Measurements from ENCODE around the gene KLHL6.
"Not testable (repeated sequence)": the region's sequence is repeated elsewhere in the genome, so short reads cannot be mapped to it uniquely, and the experiment has no call there.

KLHL6 gene, protein sequence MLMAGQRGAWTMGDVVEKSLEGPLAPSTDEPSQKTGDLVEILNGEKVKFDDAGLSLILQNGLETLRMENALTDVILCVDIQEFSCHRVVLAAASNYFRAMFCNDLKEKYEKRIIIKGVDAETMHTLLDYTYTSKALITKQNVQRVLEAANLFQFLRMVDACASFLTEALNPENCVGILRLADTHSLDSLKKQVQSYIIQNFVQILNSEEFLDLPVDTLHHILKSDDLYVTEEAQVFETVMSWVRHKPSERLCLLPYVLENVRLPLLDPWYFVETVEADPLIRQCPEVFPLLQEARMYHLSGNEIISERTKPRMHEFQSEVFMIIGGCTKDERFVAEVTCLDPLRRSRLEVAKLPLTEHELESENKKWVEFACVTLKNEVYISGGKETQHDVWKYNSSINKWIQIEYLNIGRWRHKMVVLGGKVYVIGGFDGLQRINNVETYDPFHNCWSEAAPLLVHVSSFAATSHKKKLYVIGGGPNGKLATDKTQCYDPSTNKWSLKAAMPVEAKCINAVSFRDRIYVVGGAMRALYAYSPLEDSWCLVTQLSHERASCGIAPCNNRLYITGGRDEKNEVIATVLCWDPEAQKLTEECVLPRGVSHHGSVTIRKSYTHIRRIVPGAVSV

DNA sequence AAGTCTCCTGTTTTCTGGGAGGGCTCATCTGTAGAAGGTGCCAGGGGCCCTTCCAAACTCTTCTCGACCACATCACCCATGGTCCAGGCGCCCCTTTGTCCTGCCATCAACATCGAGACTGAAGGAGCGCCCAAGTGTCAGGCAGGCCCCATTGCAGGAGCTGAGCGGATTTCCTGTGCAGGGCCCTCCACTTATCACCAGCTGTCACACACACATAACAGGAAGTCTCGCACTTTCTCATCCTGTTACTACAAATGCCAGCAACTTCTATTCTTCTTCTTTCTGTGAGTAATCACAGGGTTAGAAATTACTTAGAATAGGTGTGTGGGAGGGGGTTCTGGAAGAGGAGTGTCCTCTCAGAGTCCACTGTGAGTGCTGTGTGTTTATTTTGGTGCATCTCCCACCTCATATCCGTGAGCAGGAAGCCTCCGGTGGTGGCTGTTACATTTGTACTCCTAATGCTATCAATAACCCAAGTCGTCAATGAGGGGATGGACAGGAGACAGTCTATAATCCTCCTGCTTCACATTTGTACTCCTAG lies at the start of gene KLHL6:
TSS of gene KLHL6 (minus strand) at position 166 of the 541 bp plus-strand sequence. CDS start at position 113, 53 bp downstream.
- DNase-seq, result peak; percentile 85

DNA sequence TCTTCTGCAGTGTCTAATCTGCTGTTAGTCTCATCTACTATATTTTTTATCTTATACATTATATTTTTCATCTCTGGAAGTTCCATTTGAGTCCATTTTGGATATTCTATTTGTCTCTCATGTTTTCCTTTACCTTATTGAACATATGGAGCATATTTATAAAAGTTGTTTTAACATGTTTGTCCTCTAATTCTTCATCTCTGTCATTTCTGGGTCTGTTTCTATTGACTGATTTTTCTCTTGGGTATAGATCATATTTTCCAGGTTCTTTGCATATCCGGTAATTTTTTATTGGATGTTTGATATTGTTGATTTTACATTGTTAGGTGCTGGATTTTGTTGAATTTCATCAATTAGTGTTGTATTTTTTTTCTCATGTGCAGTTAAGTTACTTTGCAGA lies 42.5 kb upstream of the KLHL6 start:
- DNase-seq, result no peak

DNA sequence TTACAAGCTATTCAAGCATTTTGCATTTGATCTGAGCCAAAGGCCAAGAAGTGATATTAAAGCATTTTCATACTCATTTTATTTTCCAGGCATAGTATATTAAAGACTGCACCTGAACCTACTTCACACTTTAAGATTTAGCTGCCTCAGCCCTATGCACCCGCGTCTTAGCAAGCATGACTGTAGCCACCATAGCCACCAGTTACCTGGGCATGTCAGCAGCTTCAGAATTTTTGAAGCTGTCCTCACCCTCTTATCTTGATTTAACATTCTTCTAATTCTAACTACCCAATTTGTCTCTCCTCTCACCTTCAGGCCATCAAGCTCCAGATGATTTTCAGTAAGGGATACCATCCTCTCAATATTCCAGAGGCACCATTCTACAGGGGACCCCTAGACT lies 39.1 kb upstream of the KLHL6 start:
- no peak for DNase-seq

DNA sequence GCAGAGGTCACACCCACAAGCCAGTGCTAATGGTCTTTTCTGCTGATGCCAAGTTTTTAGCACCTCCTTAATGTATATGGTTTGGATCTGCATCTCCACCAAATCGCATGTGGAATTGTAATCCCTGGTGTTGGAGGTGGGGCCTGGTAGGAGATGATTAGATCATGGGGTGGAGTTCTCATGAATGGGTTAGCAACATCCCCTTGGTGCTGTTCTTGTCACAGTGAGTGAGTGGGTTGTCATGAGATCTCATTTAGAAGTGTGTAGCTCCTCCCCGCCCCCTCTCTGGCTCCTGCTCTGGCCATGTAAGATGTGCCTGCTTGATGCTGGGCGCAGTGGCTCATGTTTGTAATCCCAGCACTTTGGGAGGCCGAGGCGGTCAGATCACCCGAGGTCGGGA lies 37.3 kb upstream of the KLHL6 start:
- DNase-seq, result no peak

DNA sequence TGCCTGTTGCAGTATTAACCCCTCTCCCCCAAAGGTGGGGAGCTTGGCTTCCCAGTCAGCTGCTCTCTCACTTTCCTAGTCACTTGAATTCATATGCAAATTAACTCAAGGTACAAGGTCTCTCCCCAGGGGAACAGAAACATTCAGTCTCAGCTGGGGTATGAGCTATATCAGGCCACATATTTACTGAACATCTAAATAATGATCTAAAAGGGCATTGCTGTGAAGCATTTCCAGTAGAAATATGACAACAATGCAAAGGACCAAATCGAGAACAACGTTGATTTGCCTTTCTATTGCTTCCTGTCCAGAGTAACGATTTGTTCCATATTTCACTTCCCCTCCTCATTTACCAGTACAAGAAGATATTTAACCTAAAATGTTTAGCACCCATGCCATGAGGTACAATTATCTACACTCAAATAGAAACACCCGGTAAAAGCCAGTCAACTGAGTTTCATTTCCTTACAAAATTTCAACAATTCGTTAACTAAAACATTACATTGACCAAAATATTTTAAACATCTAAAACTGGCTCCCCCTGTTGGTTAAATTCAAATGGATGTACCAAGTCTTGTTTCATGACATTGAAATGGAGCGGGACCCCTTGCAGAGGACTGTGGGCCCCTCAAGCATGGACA lies 36.5 kb upstream of the KLHL6 start:
- DNase-seq, result no peak

DNA sequence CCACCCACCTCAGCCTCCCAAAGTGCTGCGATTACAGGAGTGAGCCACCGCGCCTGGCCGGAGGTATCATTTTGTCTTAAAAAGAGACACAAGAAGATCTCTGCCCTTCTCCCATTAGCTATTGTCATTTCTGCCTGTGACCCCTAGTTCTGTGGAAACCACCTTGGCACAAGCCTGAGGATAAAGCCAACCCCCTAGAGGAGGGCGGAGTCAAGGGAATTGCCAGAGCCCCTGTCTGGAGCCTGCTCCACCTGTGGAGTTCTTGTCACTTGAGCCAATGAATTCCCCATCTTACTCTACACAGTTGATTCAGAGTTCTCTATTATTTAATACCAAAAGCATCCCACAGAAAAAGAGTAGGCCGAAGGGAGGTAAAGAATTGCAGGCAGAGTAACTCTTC lies 34.9 kb upstream of the KLHL6 start:
- no peak for DNase-seq

DNA sequence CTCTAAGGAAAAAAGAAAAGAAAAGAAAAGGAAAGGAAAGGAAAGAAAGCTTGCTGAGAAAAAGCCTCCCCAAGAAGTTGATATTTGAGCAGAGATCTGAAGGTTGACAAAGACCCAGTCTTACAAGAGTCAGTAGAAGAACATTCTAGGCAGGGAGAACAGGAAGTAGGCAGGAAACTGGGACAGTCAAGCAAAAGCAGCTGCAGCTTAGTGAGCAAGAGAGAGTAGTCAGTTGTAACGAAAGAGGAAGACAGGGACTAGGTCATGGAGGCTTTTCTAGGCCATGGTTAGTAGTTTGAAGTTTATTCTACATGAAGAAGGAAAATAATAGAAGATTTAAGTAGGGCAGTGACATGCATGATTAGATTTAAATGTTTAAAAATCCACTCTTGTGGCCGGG lies 31.8 kb upstream of the KLHL6 start:
- no peak for DNase-seq

DNA sequence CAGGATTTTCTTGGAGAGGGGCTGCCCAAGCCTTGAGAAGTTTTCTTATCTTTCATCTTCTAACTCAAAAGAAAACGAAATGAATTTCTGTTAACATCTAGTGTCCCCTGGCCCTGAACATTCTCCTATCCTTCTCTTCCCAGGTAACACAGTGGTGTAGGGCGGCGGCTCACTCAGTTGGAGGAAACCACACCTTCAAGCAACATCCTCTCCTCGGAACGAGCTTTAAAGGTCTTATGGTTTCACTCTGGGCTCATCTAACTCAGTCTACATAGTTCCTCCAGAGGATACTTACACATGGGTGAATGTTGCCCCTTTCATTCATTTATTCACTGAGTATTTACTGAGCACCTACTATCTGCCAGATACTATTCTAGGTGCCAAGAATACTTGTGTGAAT lies 31.0 kb upstream of the KLHL6 start:
- no peak for DNase-seq

DNA sequence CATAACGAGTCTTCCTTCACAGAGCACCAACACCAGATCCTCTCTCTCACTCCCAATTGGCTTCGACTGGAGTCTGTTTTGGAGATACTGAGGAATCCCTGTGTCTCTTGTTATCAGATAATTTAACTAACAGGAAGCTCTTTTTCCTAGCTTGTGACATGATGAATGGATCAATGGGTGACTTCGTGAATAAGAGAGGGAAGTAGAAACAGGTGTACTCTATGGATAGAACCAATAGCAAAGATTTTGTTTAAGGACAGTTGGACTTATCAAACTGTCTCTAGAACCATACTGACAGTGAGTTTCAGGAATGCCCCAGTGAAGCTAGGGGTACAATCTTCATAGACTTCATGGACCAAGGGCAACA lies 29.4 kb upstream of the KLHL6 start:
- no peak for DNase-seq

DNA sequence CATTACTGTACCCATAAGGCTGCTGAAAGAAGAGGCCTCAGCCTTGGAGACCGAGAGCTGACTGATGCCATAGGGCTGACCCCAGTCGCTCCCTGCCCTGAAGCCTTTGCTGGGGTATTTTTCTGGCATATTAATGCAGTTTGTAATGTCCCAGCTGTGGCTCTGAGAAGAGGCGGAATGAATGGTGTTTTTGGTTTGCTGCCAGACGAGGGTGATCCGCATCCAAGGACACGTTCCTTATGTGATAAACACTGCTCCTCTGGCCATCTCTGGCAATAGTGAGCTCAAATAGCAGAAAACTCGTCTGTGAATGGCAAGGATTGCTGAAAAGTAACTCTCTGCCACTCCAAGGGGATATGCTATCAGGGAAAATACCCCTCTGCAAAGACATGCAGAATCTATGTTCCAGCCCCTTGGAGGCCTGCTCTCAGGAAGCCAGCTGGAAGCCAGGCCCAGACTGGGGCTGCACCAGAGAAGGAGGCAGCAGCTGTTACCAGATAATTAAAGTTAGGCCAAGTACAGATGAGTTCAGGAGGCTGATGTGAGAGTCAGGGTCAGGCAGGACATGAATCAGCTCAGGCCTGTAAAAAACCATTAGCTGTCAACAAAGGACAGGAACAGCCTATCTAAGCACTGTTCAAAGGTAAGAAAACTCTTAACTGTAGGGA lies 28.9 kb upstream of the KLHL6 start:
- no peak for DNase-seq

DNA sequence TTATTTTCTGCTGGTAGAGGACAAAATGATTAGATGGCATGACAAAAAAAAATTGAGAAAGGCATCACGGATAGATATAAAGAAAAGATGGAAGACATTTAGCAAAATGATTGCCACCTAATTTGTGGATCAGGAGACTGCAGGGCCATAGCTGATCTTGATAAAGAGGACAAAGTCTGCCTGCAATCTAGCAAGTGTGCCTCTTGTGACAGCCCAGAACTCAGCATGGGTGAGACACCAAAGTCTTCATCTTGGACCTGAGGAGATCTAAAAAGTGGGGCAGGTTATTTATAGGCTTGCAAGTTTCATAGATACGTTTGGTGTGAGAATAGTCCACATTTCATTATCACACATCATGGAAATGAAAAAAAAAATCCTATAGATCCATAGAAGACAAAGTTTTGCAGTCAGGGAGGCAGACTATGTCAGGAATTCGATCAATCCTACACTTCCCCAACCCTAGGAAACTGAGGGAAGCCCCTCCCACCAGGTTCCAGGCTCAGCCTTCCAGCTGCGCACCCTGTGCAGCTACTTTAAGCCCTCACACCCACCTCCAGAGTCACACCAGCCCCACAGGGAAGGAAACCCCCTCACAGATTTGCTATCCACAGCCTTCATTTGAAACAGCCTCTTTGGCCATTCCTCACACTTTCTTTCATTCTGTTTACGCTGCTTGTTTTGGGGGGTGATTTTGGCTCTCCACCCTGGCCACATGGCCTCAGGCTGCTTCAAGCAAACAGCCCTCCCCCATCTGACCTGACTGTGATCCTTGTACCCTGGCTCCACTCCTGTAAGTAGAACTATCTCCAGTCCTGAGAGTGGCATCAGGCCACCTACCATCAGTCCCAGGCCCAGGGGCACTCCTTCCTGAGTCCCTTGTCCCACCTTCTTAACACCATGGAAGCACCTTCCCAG lies 28.1 kb upstream of the KLHL6 start:
- no peak for DNase-seq

DNA sequence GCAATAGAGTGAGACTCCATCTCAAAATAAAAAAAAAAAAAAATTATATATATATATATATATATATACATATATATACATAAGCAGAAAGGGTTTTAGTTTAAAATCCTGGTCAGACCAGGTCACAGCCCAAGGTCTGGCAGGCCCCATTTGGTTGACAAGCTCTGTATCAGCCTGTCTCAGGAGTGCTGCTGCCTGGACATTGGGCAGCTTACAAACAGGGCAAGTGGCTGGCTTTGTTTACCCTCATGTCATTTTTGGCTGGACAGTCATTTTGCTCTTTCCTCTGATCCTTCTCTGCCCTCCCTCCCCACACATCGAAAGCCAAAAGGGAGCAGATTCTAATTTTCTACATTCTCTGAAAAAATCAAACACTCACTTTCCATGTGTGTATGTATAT lies 26.7 kb upstream of the KLHL6 start:
- DNase-seq, result no peak

DNA sequence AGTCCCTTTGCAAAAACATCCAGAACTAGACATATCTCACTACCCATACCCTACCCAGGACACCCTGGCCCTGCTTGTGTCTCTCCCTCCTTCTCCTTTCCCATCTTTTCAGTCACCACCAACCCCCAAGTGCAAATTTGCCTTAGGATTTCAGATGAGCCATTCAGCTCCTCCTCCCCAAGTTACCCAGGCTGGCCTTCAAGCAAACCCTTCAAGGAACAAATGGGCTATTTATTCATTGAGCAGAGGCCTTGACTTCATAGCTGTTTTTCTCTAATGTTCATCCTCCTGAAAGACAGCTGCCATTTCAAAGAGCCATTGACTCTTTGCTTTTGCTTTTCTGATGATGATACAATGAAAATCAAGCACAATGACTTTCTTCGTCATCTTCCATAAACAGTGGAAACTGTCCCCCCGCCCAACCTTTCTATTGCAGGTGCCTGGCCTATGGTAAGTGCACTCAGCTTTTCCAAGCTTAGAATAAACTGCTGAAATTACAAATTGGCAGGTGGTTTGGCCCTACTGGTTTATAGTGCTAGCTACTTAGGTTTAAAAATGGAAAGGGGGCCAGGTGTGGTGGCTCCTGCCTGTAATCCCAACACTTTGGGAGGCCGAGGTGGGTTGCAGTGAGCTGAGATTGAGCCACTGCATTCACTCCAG lies 26.1 kb upstream of the KLHL6 start:
- DNase-seq, result no peak

DNA sequence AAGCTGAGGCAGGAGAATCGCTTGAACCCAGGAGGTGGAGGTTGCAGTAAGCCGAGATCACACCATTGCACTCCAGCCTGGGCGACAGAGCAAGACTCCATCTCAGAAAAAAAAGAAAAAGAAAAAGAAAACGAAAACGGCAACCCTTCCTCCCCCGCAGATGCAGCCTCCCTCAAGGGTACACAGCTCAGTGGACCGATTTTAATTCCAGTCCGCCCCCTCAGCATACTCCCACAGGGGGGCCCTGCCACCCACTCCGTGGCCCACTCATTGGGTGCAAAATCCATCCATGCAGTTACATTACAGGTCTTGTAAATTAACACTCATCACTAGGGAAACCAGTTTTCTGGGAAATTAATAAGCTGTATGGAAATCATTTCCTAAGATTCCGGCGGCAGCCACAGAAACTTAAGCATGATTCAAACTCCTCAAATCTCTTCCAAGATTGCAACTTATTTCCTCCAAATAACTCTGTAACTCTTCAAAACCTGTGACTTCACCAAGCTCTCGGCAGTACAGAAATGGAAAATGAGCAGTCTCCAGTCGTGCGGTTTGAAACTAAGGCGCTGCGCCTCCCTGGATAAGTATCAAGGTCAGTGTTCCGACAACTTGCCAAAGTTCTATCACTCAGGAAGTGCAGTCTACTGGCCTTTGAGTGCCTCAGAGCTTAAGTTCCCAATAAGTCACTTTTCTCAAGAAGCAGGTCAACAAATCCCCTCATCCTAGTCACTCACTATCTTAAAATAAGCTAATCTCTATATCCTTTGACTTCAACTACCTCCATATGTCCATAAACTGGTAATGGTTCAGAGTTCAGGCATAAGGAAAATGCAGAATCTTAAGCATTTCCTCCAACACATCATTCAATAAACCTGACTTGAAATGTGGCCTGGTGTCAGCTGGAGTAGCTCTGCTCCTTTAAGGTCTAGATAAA lies 24.7 kb upstream of the KLHL6 start:
- DNase-seq, result no peak

DNA sequence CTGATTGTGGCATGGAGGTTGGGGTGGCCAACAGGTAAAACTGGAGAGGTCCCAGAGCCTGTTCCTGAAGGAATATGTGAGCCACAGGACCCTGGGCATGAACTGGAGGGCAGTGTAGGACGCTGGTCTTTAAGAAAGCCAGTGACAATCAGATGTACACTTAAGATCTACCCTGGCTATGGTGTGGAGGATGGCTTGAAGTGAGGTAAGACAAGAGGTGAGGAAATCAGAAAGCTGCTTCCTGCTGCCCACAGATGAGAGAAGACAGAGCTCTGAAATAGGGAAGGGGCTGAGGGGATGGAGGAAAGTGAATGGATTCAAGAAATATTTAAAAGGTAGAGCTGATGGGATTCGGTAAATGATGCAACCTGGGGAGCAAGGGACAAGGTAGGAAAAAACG lies 22.7 kb upstream of the KLHL6 start:
- DNase-seq, result no peak

DNA sequence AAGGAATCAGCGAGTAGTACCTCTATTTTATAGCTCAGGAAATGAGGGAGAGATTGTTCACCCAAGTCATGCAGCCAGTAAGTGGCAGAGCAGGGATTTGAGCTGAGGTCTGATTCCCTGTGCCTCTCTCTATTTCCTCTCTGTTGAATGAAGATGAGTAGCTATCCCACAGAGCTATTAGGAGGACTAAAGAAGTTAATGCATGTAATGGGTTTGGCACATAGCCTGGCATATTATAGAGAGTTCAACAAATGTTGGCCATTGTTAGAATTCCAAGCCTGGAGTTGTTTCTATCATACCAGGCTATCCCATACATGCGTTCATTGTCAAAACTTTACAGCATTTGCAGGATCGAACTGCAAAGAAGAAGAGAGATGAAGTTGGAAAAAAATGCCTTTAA lies 21.8 kb upstream of the KLHL6 start:
- no peak for DNase-seq

DNA sequence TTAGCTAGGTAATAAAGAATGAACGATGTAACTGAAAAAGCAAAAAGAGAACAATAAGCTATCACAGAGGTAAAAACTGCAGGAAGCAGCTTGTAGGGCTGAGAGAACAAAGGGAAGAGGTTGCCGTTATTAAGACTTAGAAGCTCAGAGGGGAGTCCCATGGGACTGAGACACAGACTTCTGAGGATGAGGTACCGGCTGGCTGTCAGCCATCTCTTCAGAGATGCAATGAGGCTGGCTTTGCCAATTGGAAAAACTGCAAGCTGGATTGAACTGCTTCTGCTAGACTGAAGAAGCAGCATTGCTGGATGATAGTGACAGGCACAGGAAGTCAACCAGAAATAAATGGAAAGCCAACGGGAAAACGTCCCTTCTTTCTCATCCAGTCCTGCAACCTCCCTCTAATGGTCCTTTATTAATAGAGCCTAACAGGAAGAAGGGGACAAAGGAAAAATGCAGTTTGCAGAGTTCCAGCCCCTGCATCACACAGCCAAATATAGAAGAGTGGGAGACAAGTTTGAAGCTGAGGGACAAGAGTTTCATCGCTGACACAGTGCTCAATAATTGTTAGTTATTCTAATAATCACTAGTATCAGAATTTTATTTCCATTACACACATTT lies 21.1 kb upstream of the KLHL6 start:
- DNase-seq, result no peak

DNA sequence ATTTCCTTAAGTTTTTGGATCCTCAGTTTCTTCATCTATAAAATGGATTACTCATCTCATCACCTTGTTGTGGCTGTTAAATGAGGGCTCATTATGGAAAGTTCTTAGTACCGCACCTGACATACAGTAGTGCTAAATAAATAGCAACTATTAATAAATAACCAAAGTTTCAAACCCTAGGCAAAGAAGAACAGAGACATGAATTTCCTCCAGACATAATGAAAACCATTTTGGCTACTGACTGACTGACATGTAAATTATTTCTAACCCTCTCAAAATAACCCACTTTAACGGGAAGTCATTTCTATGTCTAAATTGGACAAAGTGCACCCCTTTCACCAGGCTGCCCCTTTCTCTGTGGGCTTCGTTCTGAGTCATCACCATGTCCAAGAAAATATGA lies 17.4 kb upstream of the KLHL6 start:
- no peak for DNase-seq

DNA sequence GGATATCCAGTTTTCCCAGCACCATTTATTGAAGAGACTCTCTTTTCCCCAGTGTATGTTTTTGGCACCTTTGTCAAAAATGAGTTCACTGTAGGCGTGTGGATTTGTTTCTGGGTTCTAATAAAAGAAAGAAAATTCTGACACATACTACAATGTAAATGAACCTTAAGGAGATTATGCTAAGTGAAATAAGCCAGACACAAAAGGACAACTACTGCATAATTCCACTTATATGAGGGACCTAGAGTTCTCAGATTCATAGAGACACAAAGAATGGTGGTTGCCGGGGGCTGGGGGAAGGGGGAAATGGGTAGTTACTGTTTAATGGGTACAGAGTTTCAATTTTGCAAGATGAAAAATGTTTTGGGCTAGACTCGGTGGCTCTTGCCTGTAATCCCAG lies 14.7 kb upstream of the KLHL6 start:
- not testable (repeated sequence) for DNase-seq

DNA sequence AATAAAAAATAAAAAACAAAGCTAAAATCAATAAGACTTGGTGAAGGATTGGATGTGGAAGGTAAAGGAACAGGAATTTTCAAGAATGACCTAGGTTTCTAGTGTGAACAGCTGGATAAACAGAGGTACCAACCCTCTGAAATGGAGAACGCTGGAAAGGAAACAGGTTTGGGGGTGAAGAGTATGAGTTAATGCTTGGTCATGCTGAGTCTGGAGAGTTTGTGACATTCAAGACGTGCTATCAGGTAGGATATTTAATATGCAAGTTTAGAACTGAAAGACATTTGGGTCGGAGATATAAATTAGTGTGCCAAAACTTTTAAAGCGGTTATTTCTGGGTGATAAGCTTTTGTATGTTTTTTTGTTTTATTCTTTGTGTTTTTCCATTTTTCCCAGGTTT lies 11.4 kb upstream of the KLHL6 start:
- no peak for DNase-seq

Measured in activated CD8-positive, alpha-beta memory T cell treated with anti-CD3 and anti-CD28 coated beads for 24 hours (primary cell).